ENCODE data around the gene NUB1.

The NUB1 gene

GRCh38 chr7:151392426-151392825 lies 50.8 kb downstream of the NUB1 start:
- TF ChIP-seq EZH2phosphoT487 (IDR thresholded peaks at IDR 0.05; ENCODE audit: borderline replicate concordance, low read length) (no peak), CTCF (IDR thresholded peaks at IDR 0.05; ENCODE audit: low read depth, low read length, poor library complexity, severe bottlenecking) (no peak)
- Histone ChIP-seq H3K9me3 (ENCODE audit: control insufficient read depth, insufficient read depth, low read length) (no peaks in the 10 kb centered on the region), H3K79me2 (ENCODE audit: control insufficient read depth, low read length) (no peaks in the 10 kb centered on the region), H3K36me3 (ENCODE audit: control insufficient read depth, low read length) (no peaks in the 10 kb centered on the region), H3K4me1 (ENCODE audit: control insufficient read depth, low read length) (peaks cover 3% of the 10 kb centered on the region), H3K9me2 (replicated peaks; ENCODE audit: control insufficient read depth, low read length) (no peaks in the 10 kb centered on the region), H3K4me2 (ENCODE audit: low read length) (no peak overlapping the region), H4K20me1 (ENCODE audit: control insufficient read depth, insufficient read depth, low read depth, low read length) (no peaks in the 10 kb centered on the region), H3K27ac (ENCODE audit: low read depth, low read length) (no peak overlapping the region), H3K27me3 (ENCODE audit: control insufficient read depth, low read length) (peaks cover 4% of the 10 kb centered on the region; the same call in 1 of the 2 replicates), H3F3A (ENCODE audit: control insufficient read depth, insufficient read depth) (no peaks in the 10 kb centered on the region), H3K4me3 (ENCODE audit: low read length) (no peak overlapping the region)

GRCh38 chr7:151393031-151393977 lies 51.7 kb downstream of the NUB1 start:
- Histone ChIP-seq H3K9me3 (ENCODE audit: control insufficient read depth, insufficient read depth, low read length) (no peaks in the 10 kb centered on the region), H3K36me3 (ENCODE audit: control insufficient read depth, low read length) (no peaks in the 10 kb centered on the region), H3K4me2 (ENCODE audit: low read length) (no peak overlapping the region), H3K79me2 (ENCODE audit: control insufficient read depth, low read length) (no peaks in the 10 kb centered on the region), H3K4me3 (ENCODE audit: low read length) (no peak overlapping the region), H3K9me2 (replicated peaks; ENCODE audit: control insufficient read depth, low read length) (no peaks in the 10 kb centered on the region), H4K20me1 (ENCODE audit: control insufficient read depth, insufficient read depth, low read depth, low read length) (no peaks in the 10 kb centered on the region), H3K4me1 (ENCODE audit: control insufficient read depth, low read length) (peaks cover 11% of the 10 kb centered on the region), H3K27ac (ENCODE audit: low read depth, low read length) (no peak overlapping the region), H3K27me3 (ENCODE audit: control insufficient read depth, low read length) (peaks cover 4% of the 10 kb centered on the region; the same call in 1 of the 2 replicates), H3F3A (ENCODE audit: control insufficient read depth, insufficient read depth) (no peaks in the 10 kb centered on the region)
- TF ChIP-seq EZH2phosphoT487 (IDR thresholded peaks at IDR 0.05; ENCODE audit: borderline replicate concordance, low read length), result no peak
- TF ChIP-seq CTCF (IDR thresholded peaks at IDR 0.05; ENCODE audit: low read depth, low read length, poor library complexity, severe bottlenecking), result no peak

GRCh38 chr7:151394076-151395035 lies 52.7 kb downstream of the NUB1 start:
- Histone ChIP-seq H3K27me3 (ENCODE audit: control insufficient read depth, low read length) (peaks cover 4% of the 10 kb centered on the region; the same call in 1 of the 2 replicates), H4K20me1 (ENCODE audit: control insufficient read depth, insufficient read depth, low read depth, low read length) (no peaks in the 10 kb centered on the region)

More at GRCh38 chr7:151394076-151395035, 52.7 kb downstream of the NUB1 start:
- Histone ChIP-seq H3K9me3 (ENCODE audit: control insufficient read depth, insufficient read depth, low read length) (no peaks in the 10 kb centered on the region), H3K4me3 (ENCODE audit: low read length) (no peak overlapping the region), H3K79me2 (ENCODE audit: control insufficient read depth, low read length) (no peaks in the 10 kb centered on the region), H3K4me2 (ENCODE audit: low read length) (no peak overlapping the region), H3K27ac (ENCODE audit: low read depth, low read length) (no peak overlapping the region), H3K36me3 (ENCODE audit: control insufficient read depth, low read length) (no peaks in the 10 kb centered on the region), H3K4me1 (ENCODE audit: control insufficient read depth, low read length) (peaks cover 15% of the 10 kb centered on the region), H3K9me2 (replicated peaks; ENCODE audit: control insufficient read depth, low read length) (no peaks in the 10 kb centered on the region), H3F3A (ENCODE audit: control insufficient read depth, insufficient read depth) (no peaks in the 10 kb centered on the region)
- no peak for TF ChIP-seq EZH2phosphoT487 (IDR thresholded peaks at IDR 0.05; ENCODE audit: borderline replicate concordance, low read length)
- TF ChIP-seq CTCF (IDR thresholded peaks at IDR 0.05; ENCODE audit: low read depth, low read length, poor library complexity, severe bottlenecking), result no peak
